Lower lobe of right lung (tissue), 2 donors: ENCODE data around the gene ZFP69. TPM values are rescaled to one million over a fixed set of nuclear protein-coding genes. Genes with fewer than 3 reads are reported as not detected.
A peak's percentile ranks its signal among the peaks of the same experiment; 100 is the strongest.

Experiments
- ATAC-seq, 2 donors: fragments of 200-7000 bp; cut with Tn5 transposase; one replicate each; pipeline ENCODE4 v1.9.1; 2020 to 2022; ENCODE audit warnings: mild to moderate bottlenecking in 2 of 2, moderate library complexity in 2 of 2
- DNase-seq: peaks from one replicate; pipeline ENCODE4 v3.0.0-alpha.2; 2020
- H3K27ac ChIP-seq: fragments of 200-600 bp; one replicate; pipeline ENCODE4 v1.8.0; 2022
- H3K27me3 ChIP-seq: fragments of 200-600 bp; one replicate; pipeline ENCODE4 v1.8.0; 2022; ENCODE audit warnings: low read depth
- H3K36me3 ChIP-seq: fragments of 200-600 bp; one replicate; pipeline ENCODE4 v1.8.0; 2022; ENCODE audit warnings: mild to moderate bottlenecking
- H3K4me1 ChIP-seq: fragments of 200-600 bp; one replicate; pipeline ENCODE4 v1.8.0; 2022
- H3K4me3 ChIP-seq: fragments of 200-600 bp; one replicate; pipeline ENCODE4 v1.8.0; 2022; ENCODE audit warnings: mild to moderate bottlenecking
- H3K9me3 ChIP-seq: fragments of 200-600 bp; one replicate; pipeline ENCODE4 v1.8.0; 2022
- intact Hi-C: fragments of 100-400 bp; cut with DNase I; formaldehyde crosslinking; loops from one replicate; pipeline ENCODE4 v1.11.0; 2022
- total RNA-seq: library from RNA; stranded (reverse); fragmentation: NEBNext Ultra II Directional; extraction: Animal tissue kit (Norgen Biotek cat#: 25700); gene quantifications from one replicate; pipeline ENCODE4 v1.2.1, GENCODE V29; 2021
- TF ChIP-seq, protein P1 (sequence below): fragments of 200-600 bp; IDR thresholded peaks from one replicate; pipeline ENCODE4 v1.8.0; 2022; ENCODE audit warnings: antibody characterized with exemption, mild to moderate bottlenecking
- donor health status: DM: no; HTN: yes; CAD: no; lungs with severe emphysema.

ZFP69 gene
- total RNA-seq, 1 donor from 2014 or later, result 3.6 TPM

DNA sequence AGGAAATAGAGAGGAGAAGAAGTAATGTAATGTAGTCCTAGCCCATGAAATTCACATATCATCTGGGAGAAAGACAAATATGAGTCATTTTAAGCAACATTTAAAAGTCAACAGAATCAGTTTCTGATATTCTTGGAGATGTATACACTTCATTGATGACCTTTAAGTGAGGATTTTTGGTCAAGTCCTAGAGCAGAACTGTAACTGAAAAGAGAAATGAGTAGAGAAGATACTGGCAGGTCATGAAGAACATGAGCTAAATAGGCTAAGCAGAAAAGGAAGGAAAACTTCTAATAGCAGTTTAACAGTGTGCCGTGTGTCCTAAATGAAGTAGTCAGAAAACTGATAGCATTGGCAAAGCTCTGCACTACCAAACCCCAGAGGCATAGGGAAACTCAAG is 22.2 kb upstream of the ZFP69 start:
- Histone ChIP-seq H3K4me1 (peaks cover 10% of the 10 kb centered on the region), H3K9me3 (peaks cover 66% of the 10 kb centered on the region), H3K4me3 (no peak overlapping the region), H3K36me3 (no peaks in the 10 kb centered on the region), H3K27me3 (no peaks in the 10 kb centered on the region), H3K27ac (no peak overlapping the region)
- intact Hi-C loops, result no loop called here
- DNase-seq (no peak), ATAC-seq (no peak)
- TF ChIP-seq, protein P1, sequence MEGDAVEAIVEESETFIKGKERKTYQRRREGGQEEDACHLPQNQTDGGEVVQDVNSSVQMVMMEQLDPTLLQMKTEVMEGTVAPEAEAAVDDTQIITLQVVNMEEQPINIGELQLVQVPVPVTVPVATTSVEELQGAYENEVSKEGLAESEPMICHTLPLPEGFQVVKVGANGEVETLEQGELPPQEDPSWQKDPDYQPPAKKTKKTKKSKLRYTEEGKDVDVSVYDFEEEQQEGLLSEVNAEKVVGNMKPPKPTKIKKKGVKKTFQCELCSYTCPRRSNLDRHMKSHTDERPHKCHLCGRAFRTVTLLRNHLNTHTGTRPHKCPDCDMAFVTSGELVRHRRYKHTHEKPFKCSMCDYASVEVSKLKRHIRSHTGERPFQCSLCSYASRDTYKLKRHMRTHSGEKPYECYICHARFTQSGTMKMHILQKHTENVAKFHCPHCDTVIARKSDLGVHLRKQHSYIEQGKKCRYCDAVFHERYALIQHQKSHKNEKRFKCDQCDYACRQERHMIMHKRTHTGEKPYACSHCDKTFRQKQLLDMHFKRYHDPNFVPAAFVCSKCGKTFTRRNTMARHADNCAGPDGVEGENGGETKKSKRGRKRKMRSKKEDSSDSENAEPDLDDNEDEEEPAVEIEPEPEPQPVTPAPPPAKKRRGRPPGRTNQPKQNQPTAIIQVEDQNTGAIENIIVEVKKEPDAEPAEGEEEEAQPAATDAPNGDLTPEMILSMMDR, result no peak

DNA sequence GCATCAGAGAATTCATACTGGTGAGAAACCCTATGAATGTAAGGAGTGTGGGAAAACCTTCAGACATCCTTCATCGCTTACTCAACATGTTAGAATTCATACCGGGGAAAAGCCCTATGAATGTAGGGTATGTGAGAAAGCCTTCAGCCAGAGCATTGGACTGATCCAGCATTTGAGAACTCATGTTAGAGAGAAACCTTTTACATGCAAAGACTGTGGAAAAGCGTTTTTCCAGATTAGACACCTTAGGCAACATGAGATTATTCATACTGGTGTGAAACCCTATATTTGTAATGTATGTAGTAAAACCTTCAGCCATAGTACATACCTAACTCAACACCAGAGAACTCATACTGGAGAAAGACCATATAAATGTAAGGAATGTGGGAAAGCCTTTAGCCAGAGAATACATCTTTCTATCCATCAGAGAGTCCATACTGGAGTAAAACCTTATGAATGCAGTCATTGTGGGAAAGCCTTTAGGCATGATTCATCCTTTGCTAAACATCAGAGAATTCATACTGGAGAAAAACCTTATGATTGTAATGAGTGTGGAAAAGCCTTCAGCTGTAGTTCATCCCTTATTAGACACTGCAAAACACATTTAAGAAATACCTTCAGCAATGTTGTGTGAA is 14.0 kb upstream of the ZFP69 start:
- no peaks in the 10 kb centered on the region for H3K4me1 ChIP-seq
- H3K27me3 ChIP-seq, result no peaks in the 10 kb centered on the region
- H3K9me3 ChIP-seq, result peaks cover 99% of the 10 kb centered on the region
- no peak overlapping the region for H3K4me3 ChIP-seq
- no peaks in the 10 kb centered on the region for H3K36me3 ChIP-seq
- ATAC-seq, result no peak
- TF ChIP-seq, protein P1, result no peak
- intact Hi-C loops, result no loop called here
- H3K27ac ChIP-seq, result no peak overlapping the region
- no peak for DNase-seq

DNA sequence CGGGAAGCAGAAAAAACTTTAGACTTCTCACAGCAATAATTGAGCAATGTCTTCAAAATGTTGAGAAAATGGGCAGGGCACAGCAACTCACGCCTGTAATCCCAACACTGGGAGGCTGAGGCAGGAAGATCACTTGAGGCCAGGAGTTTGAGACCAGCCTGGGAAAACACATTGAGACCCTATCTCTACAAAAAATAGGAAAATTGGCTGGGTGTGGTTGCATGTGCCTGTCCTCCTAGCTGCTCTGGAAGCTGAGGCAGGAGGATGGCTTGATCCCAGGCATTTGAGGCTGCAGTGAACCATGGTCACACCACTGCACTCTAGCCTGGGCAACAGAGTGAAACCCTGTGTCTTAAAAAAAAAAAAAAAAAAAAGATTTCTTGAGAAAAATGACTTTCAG is 7.8 kb upstream of the ZFP69 start:
- H3K9me3 ChIP-seq, result peaks cover 81% of the 10 kb centered on the region
- intact Hi-C loops, result no loop called here
- no peak for ATAC-seq

DNA sequence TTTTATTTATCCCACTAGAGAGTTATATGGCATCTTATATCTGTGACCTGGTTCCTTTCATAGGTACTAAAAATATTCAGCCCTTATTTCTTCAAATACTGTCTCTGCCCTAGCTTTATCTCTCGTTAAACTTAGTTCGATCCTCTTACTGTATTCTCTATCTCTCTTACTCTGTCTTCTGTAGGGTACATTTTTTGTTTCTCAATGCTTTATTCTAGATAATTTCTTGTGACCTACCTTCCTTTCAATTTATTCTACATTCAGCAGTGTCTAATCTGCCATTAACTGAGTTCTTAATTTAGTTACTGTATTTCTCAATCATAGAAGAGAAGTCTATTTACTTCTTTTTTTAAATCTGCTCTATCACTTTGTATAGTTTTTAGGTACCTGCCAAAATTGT is 1.8 kb upstream of the ZFP69 start:
- H3K27me3 ChIP-seq, result no peaks in the 10 kb centered on the region
- H3K4me1 ChIP-seq, result peaks cover 12% of the 10 kb centered on the region
- no peak overlapping the region for H3K27ac ChIP-seq
- peaks cover 32% of the 10 kb centered on the region for H3K9me3 ChIP-seq
- DNase-seq, result no peak
- H3K4me3 ChIP-seq, result no peak overlapping the region
- intact Hi-C loops, result no loop called here
- TF ChIP-seq, protein P1, result no peak
- H3K36me3 ChIP-seq, result no peaks in the 10 kb centered on the region
- no peak for ATAC-seq

More for the DNA sequence above, 7.8 kb upstream of the ZFP69 start:
- Histone ChIP-seq H3K4me1 (no peaks in the 10 kb centered on the region), H3K4me3 (no peak overlapping the region), H3K27me3 (no peaks in the 10 kb centered on the region), H3K27ac (no peak overlapping the region), H3K36me3 (no peaks in the 10 kb centered on the region)
- no peak for DNase-seq
- TF ChIP-seq, protein P1, result no peak

DNA sequence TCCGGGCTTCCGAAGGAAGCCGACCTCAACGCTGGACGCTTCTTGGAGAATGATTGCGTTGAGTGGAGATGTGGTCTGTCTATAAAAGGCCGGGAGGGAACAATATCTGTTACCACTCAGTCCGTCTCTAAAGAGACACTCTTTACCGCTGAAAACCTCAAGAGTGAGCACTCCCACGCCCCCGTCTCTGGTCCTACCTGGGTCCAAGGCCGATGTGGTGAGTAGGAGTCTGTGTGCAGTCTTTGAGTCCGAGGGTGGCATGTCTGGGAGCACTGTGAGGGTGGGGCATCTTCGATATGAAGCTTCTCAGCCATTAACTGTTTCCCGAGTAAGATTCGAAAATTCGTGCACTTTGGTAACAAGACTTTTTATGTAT is 576 bp downstream of the ZFP69 start:
- Histone ChIP-seq H3K27ac (peak overlapping the region; percentile 77), H3K4me3 (peak overlapping the region; percentile 93), H3K36me3 (no peaks in the 10 kb centered on the region), H3K27me3 (no peaks in the 10 kb centered on the region), H3K4me1 (peaks cover 12% of the 10 kb centered on the region), H3K9me3 (peaks cover 19% of the 10 kb centered on the region)
- DNase-seq (no peak), ATAC-seq (peak; percentile 55 to 59)
- TF ChIP-seq, protein P1, result no peak
- intact Hi-C loops, result no loop called here
